ENCODE results near the gene SRI. TPM values are rescaled to one million over a fixed set of nuclear protein-coding genes. Genes with fewer than 3 reads are reported as not detected.

SRI gene
- total RNA-seq, 1 experiment from 2014 or later, result 136 TPM

GRCh38 chr7:88176190-88176589, 43.6 kb downstream of the SRI start:
- Mint-ChIP-seq H3K9me3 (no peaks in the 10 kb centered on the region), H3K27me3 (ENCODE audit: low read depth) (no peaks in the 10 kb centered on the region), H3K4me1 (peaks cover 7 to 9% of the 10 kb centered on the region in 2 experiments; a peak in 3 of 4 replicates), H3K27ac (no peak overlapping the region), H3K36me3 (ENCODE audit: insufficient read depth in 1 of 3, low read depth in 3 of 3) (no peaks in the 10 kb centered on the region), H3K4me3 (no peak overlapping the region)
- no peak overlapping the region for H3K56ac ChIP-seq (ENCODE audit: insufficient read length, low read depth, low read length)
- H2BK5ac ChIP-seq (ENCODE audit: insufficient read length, low read length), result no peak overlapping the region
- H4K91ac ChIP-seq (ENCODE audit: insufficient read length, low read depth, low read length), result no peak overlapping the region
- H2BK15ac ChIP-seq (ENCODE audit: low read depth, low read length), result no peak overlapping the region
- DNase-seq, result no peak
- H3K4me2 ChIP-seq (ENCODE audit: insufficient read depth, insufficient read length, low read length), result no peak overlapping the region
- no peak overlapping the region for H3K23ac ChIP-seq (ENCODE audit: insufficient read length, low read depth, low read length)
- no peak overlapping the region for H3K9ac ChIP-seq (ENCODE audit: extremely low read depth, insufficient read length, low read length)
- H3K27ac ChIP-seq (ENCODE audit: insufficient read length, low read depth, low read length), result no peak overlapping the region
- no peaks in the 10 kb centered on the region for H3K27me3 ChIP-seq (ENCODE audit: insufficient read depth, low read length)
- H3K18ac ChIP-seq (ENCODE audit: insufficient read length, low read depth, low read length), result no peak overlapping the region
- no peak overlapping the region for H2AFZ ChIP-seq (ENCODE audit: low read length)
- H2BK120ac ChIP-seq (ENCODE audit: low read depth, low read length, poor library complexity, severe bottlenecking), result no peak overlapping the region
- H3K79me2 ChIP-seq (ENCODE audit: insufficient read depth, low read length), result no peaks in the 10 kb centered on the region
- no peaks in the 10 kb centered on the region for H3K9me3 ChIP-seq (ENCODE audit: control insufficient read depth, low read depth, low read length)
- H4K8ac ChIP-seq (replicated peaks; ENCODE audit: insufficient read length, low read depth, low read length), result no peak overlapping the region
- no peak overlapping the region for H2BK12ac ChIP-seq (ENCODE audit: insufficient read length, low read depth, low read length)
- H3K14ac ChIP-seq (ENCODE audit: insufficient read depth, low read length), result no peak overlapping the region
- no peak overlapping the region for H3K4ac ChIP-seq (ENCODE audit: low read depth, low read length)
- TF ChIP-seq CTCF (conservative IDR thresholded peaks at IDR 0.05), result no peak
- no peaks in the 10 kb centered on the region for H3K79me1 ChIP-seq (ENCODE audit: insufficient read depth, low read depth, low read length, poor library complexity, severe bottlenecking)
- H3K23me2 ChIP-seq (ENCODE audit: insufficient read length, low read depth, low read length, poor library complexity, severe bottlenecking), result no peaks in the 10 kb centered on the region
- H3T11ph ChIP-seq (ENCODE audit: low read length), result no peak overlapping the region
- no peak overlapping the region for H4K5ac ChIP-seq (ENCODE audit: insufficient read length, low read depth, low read length)
- H2BK20ac ChIP-seq (ENCODE audit: low read depth, low read length, poor library complexity, severe bottlenecking), result no peak overlapping the region
- H2AK5ac ChIP-seq (ENCODE audit: insufficient read length, low read length), result no peak overlapping the region
- H4K20me1 ChIP-seq (ENCODE audit: control insufficient read depth, insufficient read depth, insufficient read length), result no peaks in the 10 kb centered on the region
- no peaks in the 10 kb centered on the region for H3K4me1 ChIP-seq (ENCODE audit: insufficient read depth, low read length)
- no CpG with 5 or more reads among the region's 5 CpGs for WGBS (ENCODE audit: extremely low coverage, insufficient read length, low lambda C conversion rate)
